Astrocyte (in vitro differentiated cells and primary cell): ENCODE results near the gene SDHAF1. TPM values are rescaled to one million over a fixed set of nuclear protein-coding genes. Genes with fewer than 3 reads are reported as not detected.

Experiments
- DNase-seq: peaks from one replicate; pipeline ENCODE4 v3.0.0-alpha.2; 2010; ENCODE audit warnings: low read depth
- FAIRE-seq: peaks from 2 replicates; lab custom pipeline; 2011; peaks lifted over from hg19 to GRCh38; lab: Jason Lieb, UNC
- H2AFZ ChIP-seq: 2 replicates; pipeline ENCODE4 v1.6.0; 2012; ENCODE audit warnings: low read depth, low read length, inconsistent platforms
- H3K27ac ChIP-seq: 2 replicates; pipeline ENCODE4 v1.5.1; 2011; ENCODE audit warnings: low read depth, low read length, inconsistent platforms
- H3K27me3 ChIP-seq: 2 replicates; pipeline ENCODE4 v1.6.0; 2011; ENCODE audit warnings: low read length, inconsistent platforms; ENCODE audit not compliant: insufficient read depth
- H3K36me3 ChIP-seq: 2 replicates; pipeline ENCODE4 v1.5.1; 2011; ENCODE audit warnings: low read length, inconsistent platforms; ENCODE audit not compliant: insufficient read depth
- H3K4me1 ChIP-seq: 2 replicates; pipeline ENCODE4 v1.5.1; 2011; ENCODE audit warnings: low read length, inconsistent platforms; ENCODE audit not compliant: insufficient read depth
- H3K4me2 ChIP-seq: 2 replicates; pipeline ENCODE4 v1.6.0; 2012; ENCODE audit warnings: low read length, inconsistent platforms
- H3K4me3 ChIP-seq: 2 replicates; pipeline ENCODE4 v1.5.1; 2011; ENCODE audit warnings: low read depth, mild to moderate bottlenecking, low read length, inconsistent platforms; ENCODE audit not compliant: insufficient read depth
- H3K79me2 ChIP-seq: 2 replicates; pipeline ENCODE4 v1.6.0; 2012; ENCODE audit warnings: mild to moderate bottlenecking, low read length, inconsistent platforms; ENCODE audit not compliant: insufficient read depth
- H3K9ac ChIP-seq: 2 replicates; pipeline ENCODE4 v1.6.0; 2012; ENCODE audit warnings: mild to moderate bottlenecking, low read length, inconsistent platforms
- H3K9me3 ChIP-seq: 2 replicates; pipeline ENCODE4 v1.5.1; 2012; ENCODE audit warnings: low read depth, mild to moderate bottlenecking, low read length, inconsistent platforms; ENCODE audit not compliant: insufficient read depth
- H4K20me1 ChIP-seq: 2 replicates; pipeline ENCODE4 v1.6.0; 2012; ENCODE audit warnings: low read length, inconsistent platforms; ENCODE audit not compliant: insufficient read depth
- H3K27ac Mint-ChIP-seq: one replicate; pipeline ENCODE4 v1.8.0; 2021; ENCODE audit warnings: mild to moderate bottlenecking, mixed read lengths; ENCODE audit not compliant: unreplicated experiment
- H3K27me3 Mint-ChIP-seq: one replicate; pipeline ENCODE4 v1.8.0; 2021; ENCODE audit warnings: low read depth, mixed read lengths; ENCODE audit not compliant: unreplicated experiment
- H3K36me3 Mint-ChIP-seq: one replicate; pipeline ENCODE4 v1.8.0; 2021; ENCODE audit warnings: low read depth, mixed read lengths; ENCODE audit not compliant: unreplicated experiment
- H3K4me1 Mint-ChIP-seq: one replicate; pipeline ENCODE4 v1.8.0; 2021; ENCODE audit warnings: low read depth, mixed read lengths; ENCODE audit not compliant: unreplicated experiment
- H3K4me3 Mint-ChIP-seq: one replicate; pipeline ENCODE4 v1.8.0; 2021; ENCODE audit warnings: mild to moderate bottlenecking, moderate library complexity, mixed read lengths; ENCODE audit not compliant: unreplicated experiment
- H3K9me3 Mint-ChIP-seq: one replicate; pipeline ENCODE4 v1.8.0; 2021; ENCODE audit warnings: mild to moderate bottlenecking, mixed read lengths; ENCODE audit not compliant: unreplicated experiment
- CTCF ChIP-seq: IDR thresholded peaks from 2 replicates; pipeline ENCODE4 v1.5.1; 2011; ENCODE audit warnings: low read depth, mild to moderate bottlenecking, inconsistent platforms, low read length, moderate library complexity; ENCODE audit not compliant: insufficient read depth
- EZH2 ChIP-seq: IDR thresholded peaks from 2 replicates; pipeline ENCODE4 v1.6.1; 2012; ENCODE audit warnings: mild to moderate bottlenecking, low read length, inconsistent platforms; ENCODE audit not compliant: insufficient read depth
- total RNA-seq: library from RNA; stranded (reverse); gene quantifications from 2 replicates; pipeline ENCODE4 v1.2.1, GENCODE V29; 2021

SDHAF1 gene
- total RNA-seq, 1 donor from 2014 or later: 8.8 TPM

DNA sequence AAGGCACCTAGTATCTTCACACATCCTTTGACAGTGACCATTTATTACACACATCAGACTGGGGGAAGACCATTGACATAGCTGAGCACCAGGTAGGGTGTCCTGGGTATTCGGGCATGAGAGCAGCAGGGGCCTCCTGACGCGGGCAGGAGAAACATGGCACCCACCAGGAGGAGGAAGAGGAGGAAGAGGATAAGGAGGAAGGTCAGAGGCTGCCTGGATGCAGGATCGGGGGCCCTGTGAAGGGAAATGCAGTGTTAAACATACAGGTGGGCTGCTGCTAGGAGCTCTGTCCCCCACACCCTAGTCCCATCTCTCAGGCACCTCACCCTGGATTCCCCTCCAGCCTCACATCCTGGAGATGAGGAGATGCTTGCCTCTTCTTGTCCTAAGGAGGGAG lies 8.3 kb downstream of the SDHAF1 start:
- FAIRE-seq (no peak), DNase-seq (no peak)
- Mint-ChIP-seq H3K9me3 (peaks cover 3% of the 10 kb centered on the region), H3K27ac (peak overlapping the region; percentile 3), H3K36me3 (no peaks in the 10 kb centered on the region), H3K4me3 (no peak overlapping the region), H3K27me3 (no peaks in the 10 kb centered on the region), H3K4me1 (no peaks in the 10 kb centered on the region)
- Histone ChIP-seq H3K27me3 (no peaks in the 10 kb centered on the region), H3K4me1 (no peaks in the 10 kb centered on the region), H3K4me3 (no peak overlapping the region), H3K4me2 (no peak overlapping the region), H3K9ac (no peak overlapping the region), H2AFZ (no peak overlapping the region), H4K20me1 (peaks cover 16% of the 10 kb centered on the region), H3K36me3 (no peaks in the 10 kb centered on the region), H3K27ac (no peak overlapping the region), H3K9me3 (no peaks in the 10 kb centered on the region), H3K79me2 (no peaks in the 10 kb centered on the region)
- TF ChIP-seq EZH2 (no peak), CTCF (no peak)

DNA sequence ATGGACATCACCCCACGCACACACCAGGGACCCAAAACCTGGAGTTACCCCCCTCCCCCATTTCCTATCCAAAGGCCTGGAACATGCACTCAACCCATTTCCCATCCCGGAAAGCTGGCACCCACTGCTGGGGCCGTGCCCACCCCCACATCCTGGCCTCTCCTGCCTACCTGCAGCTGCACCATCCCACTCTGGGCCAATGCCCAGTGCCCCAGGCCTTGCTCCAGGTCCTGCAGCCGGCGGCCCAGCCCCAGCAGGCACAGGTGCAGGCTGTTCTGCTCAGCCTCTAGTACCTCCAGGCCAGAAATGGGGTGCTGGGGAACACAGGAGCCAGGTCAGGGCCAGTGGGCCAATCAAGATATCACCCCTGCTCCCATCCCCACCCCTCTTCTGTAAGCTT lies 12.0 kb downstream of the SDHAF1 start:
- no peaks in the 10 kb centered on the region for H4K20me1 ChIP-seq
- peaks cover 7% of the 10 kb centered on the region for H3K4me1 ChIP-seq
- Mint-ChIP-seq H3K4me3 (no peak overlapping the region), H3K27me3 (peaks cover 8% of the 10 kb centered on the region), H3K36me3 (peaks cover 10% of the 10 kb centered on the region), H3K4me1 (no peaks in the 10 kb centered on the region), H3K27ac (no peak overlapping the region), H3K9me3 (peaks cover 3% of the 10 kb centered on the region)
- H3K27me3 ChIP-seq: no peaks in the 10 kb centered on the region
- DNase-seq (no peak), FAIRE-seq (no peak)
- H3K9ac ChIP-seq: no peak overlapping the region
- H3K4me2 ChIP-seq: no peak overlapping the region
- TF ChIP-seq CTCF: no peak
- no peak for TF ChIP-seq EZH2
- H3K9me3 ChIP-seq: no peaks in the 10 kb centered on the region
- no peak overlapping the region for H3K4me3 ChIP-seq
- no peak overlapping the region for H3K27ac ChIP-seq
- no peaks in the 10 kb centered on the region for H3K36me3 ChIP-seq
- H3K79me2 ChIP-seq: no peaks in the 10 kb centered on the region
- H2AFZ ChIP-seq: no peak overlapping the region

DNA sequence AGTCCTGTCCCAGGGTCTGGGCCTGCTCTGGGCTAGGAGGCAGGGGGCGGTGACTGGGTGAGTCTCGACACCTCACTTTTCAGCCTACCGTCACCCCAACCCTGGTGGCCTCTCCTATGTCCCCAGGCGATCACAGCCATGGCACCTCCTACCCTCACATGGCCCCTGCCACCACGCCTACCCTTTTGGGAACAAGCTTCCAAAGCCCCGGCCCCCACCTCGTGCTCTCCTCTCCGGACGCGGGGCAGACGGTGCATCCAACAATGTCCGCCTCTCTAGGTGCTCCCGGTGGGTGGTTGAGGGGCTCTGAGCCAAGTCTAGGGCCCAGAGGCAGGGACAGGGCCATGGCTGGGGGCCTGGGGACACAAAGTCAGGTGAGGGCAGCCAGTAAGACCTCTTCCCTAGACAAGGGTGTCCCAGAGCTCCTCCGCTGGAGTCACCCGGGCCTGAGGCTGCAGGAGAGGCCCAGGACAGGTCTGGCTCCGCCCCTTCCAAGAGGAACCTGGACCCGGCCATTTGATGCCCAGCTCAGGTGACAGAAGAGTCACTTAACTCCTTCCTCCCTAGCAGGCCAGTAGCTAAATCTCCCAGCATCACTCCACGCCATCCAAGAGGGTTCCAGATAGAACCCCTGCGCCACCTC lies 13.5 kb downstream of the SDHAF1 start, which contains the start of gene SYNE4:
SYNE4 (minus strand) TSS at position 478 of the 643 bp plus-strand sequence; CDS start at position 346, 132 bp downstream.
- H3K9me3 Mint-ChIP-seq: no peaks in the 10 kb centered on the region
- H3K4me1 Mint-ChIP-seq: no peaks in the 10 kb centered on the region
- peak within 1 kb of the TSS; percentile 39 for H3K4me3 ChIP-seq
- peak within 1 kb of the TSS; percentile 47 for H3K27ac Mint-ChIP-seq
- FAIRE-seq: no peak
- peak within 1 kb of the TSS; percentile 73 for H3K4me3 Mint-ChIP-seq
- H3K36me3 ChIP-seq: no peaks in the 10 kb centered on the region
- H3K4me2 ChIP-seq: peak within 1 kb of the TSS; percentile 86
- peak within 1 kb of the TSS; percentile 59 for H3K9ac ChIP-seq
- H3K27me3 ChIP-seq: no peaks in the 10 kb centered on the region
- no peaks in the 10 kb centered on the region for H4K20me1 ChIP-seq
- no peak within 1 kb of the TSS for H2AFZ ChIP-seq
- H3K79me2 ChIP-seq: peaks cover 5% of the 10 kb centered on the region
- TF ChIP-seq EZH2: no peak
- no peak for TF ChIP-seq CTCF
- peaks cover 11% of the 10 kb centered on the region for H3K4me1 ChIP-seq
- no peak for DNase-seq
- H3K9me3 ChIP-seq: no peaks in the 10 kb centered on the region
- peaks cover 8% of the 10 kb centered on the region for H3K27me3 Mint-ChIP-seq
- no peak within 1 kb of the TSS for H3K27ac ChIP-seq
- H3K36me3 Mint-ChIP-seq: peaks cover 10% of the 10 kb centered on the region
